ENCODE results near the gene AP1G1. TPM values are rescaled to one million over a fixed set of nuclear protein-coding genes. Genes with fewer than 3 reads are reported as not detected.

Gene AP1G1
- polyA plus RNA-seq, 1 of the 3 experiments (the other 2 are of a cell fraction), result 23.8 TPM

DNA sequence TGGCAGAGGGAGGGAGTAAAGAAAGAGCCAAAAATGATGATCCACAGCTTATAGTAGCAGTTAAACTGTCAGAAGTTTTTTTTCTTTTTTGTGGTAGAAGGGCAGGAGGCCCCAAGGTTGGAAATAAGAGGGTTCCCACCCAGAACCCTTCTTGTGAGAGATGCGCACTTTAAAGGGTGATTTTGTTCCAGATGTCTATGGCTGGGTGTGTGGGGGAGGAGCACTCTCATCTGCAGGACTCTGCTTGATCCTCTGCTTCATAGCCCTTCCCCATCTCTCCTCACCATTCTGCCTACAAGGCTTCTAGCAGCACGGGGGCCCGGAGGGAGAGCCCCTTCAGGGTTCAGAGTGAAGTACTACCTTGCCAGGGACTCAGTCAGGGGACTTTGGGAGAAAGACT is 43.5 kb upstream of the AP1G1 start (continued):
- no peak for TF ChIP-seq REST (IDR thresholded peaks at IDR 0.05; ENCODE audit: low read depth, low read length)
- no peak for TF ChIP-seq GATA2 (CRISPR knock-in tag; IDR thresholded peaks at IDR 0.05)
- no peak for TF ChIP-seq FOXM1 (IDR thresholded peaks at IDR 0.05; ENCODE audit: low read depth)
- TF ChIP-seq EZH2phosphoT487 (IDR thresholded peaks at IDR 0.05; ENCODE audit: borderline replicate concordance, low read depth), result no peak
- no peak for TF ChIP-seq YY1 (IDR thresholded peaks at IDR 0.05; ENCODE audit: low read depth)
- no peak for TF ChIP-seq RAD21 (IDR thresholded peaks at IDR 0.05; ENCODE audit: low read length)
- TF ChIP-seq ELF1 (IDR thresholded peaks at IDR 0.05), result no peak
- TF ChIP-seq, protein P1, sequence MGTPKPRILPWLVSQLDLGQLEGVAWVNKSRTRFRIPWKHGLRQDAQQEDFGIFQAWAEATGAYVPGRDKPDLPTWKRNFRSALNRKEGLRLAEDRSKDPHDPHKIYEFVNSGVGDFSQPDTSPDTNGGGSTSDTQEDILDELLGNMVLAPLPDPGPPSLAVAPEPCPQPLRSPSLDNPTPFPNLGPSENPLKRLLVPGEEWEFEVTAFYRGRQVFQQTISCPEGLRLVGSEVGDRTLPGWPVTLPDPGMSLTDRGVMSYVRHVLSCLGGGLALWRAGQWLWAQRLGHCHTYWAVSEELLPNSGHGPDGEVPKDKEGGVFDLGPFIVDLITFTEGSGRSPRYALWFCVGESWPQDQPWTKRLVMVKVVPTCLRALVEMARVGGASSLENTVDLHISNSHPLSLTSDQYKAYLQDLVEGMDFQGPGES (IDR thresholded peaks at IDR 0.05; ENCODE audit: low read depth, low read length), result no peak
- TF ChIP-seq RFX5 (IDR thresholded peaks at IDR 0.05; ENCODE audit: low read length), result no peak
- TF ChIP-seq FOSL2 (IDR thresholded peaks at IDR 0.05; ENCODE audit: borderline replicate concordance, low read depth), result no peak
- no peak for TF ChIP-seq EP300 (IDR thresholded peaks at IDR 0.05; ENCODE audit: borderline replicate concordance in 1 of 2, low read depth in 1 of 2, low read length in 1 of 2)

DNA sequence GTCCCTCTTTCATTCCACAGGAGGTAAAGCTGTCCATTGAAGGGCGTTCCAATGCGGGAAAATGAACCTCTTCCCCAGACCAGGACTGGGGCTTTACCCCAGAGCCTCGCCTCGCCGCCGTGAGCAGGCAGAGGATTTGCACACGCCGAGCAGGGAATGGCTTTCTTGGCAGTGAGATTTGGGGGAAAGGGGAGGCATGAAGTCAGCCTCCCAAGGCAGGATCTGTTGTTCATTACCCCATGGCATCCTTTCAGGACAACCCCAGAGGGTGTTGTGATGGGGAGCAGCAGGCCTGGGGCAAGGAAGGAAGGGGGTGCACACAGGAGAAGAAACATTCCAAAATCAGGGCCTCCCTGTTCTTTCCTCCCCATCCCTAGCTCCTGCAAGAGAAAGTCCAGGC is 43.1 kb upstream of the AP1G1 start:
- H3K36me3 ChIP-seq (replicated peaks in 1 of 2; ENCODE audit: control insufficient read depth in 1 of 2, insufficient read depth in 2 of 2, low read length in 1 of 2), result peaks cover 21 to 73% of the 10 kb centered on the region in 2 experiments
- no peaks in the 10 kb centered on the region for H3F3A ChIP-seq (replicated peaks; ENCODE audit: insufficient read depth)
- POLR2A ChIA-PET, result no interaction called here
- H3K27ac ChIP-seq (ENCODE audit: low read depth in 2 of 2, low read length in 1 of 2), result no peak overlapping the region
- H3K4me3 ChIP-seq (ENCODE audit: low read depth in 2 of 2, low read length in 1 of 2), result no peak overlapping the region
- no peaks in the 10 kb centered on the region for H3K9me2 ChIP-seq
- no peaks in the 10 kb centered on the region for H3K27me3 ChIP-seq (ENCODE audit: insufficient read depth)
- no peak overlapping the region for H3K9ac ChIP-seq
- CTCF ChIA-PET, result interaction anchor here (1.3 to 6.3 kb wide), 3 partner anchors 19 to 240 kb away, joined by 3 to 33 read pairs (median 3); partner anchors contain the start of gene ZNF821
- 93% methylated on average over 8 of the region's 8 CpGs for WGBS (ENCODE audit: low lambda C conversion rate)
- no peak overlapping the region for H3K4me2 ChIP-seq
- peaks cover 64% of the 10 kb centered on the region for H3K79me2 ChIP-seq (ENCODE audit: insufficient read depth)
- peaks cover 0 to 3% of the 10 kb centered on the region in 2 experiments; a peak in 1 of 4 replicates for H3K4me1 ChIP-seq (ENCODE audit: control insufficient read depth in 1 of 2, insufficient read depth in 2 of 2, low read depth in 1 of 2, low read length in 1 of 2)
- no peaks in the 10 kb centered on the region for H3K9me3 ChIP-seq
- H2AFZ ChIP-seq (ENCODE audit: low read depth), result no peak overlapping the region
- H4K20me1 ChIP-seq (ENCODE audit: insufficient read depth), result peaks cover 36% of the 10 kb centered on the region
- TF ChIP-seq RFX5 (IDR thresholded peaks at IDR 0.05; ENCODE audit: low read length) (no peak), EZH2phosphoT487 (IDR thresholded peaks at IDR 0.05; ENCODE audit: borderline replicate concordance, low read depth) (no peak), MEF2A (IDR thresholded peaks at IDR 0.05; ENCODE audit: borderline replicate concordance, low read depth) (no peak), GABPA (IDR thresholded peaks at IDR 0.05; ENCODE audit: low read depth) (no peak), ZBTB33 (IDR thresholded peaks at IDR 0.05; ENCODE audit: borderline replicate concordance, low read depth) (no peak), FOXJ3 (CRISPR knock-in tag; IDR thresholded peaks at IDR 0.05) (no peak), NRF1 (IDR thresholded peaks at IDR 0.05; ENCODE audit: low read depth, low read length) (no peak), RCOR1 (IDR thresholded peaks at IDR 0.05; ENCODE audit: low read length) (no peak), GATA2 (CRISPR knock-in tag; IDR thresholded peaks at IDR 0.05) (no peak)
- TF ChIP-seq, protein P2, sequence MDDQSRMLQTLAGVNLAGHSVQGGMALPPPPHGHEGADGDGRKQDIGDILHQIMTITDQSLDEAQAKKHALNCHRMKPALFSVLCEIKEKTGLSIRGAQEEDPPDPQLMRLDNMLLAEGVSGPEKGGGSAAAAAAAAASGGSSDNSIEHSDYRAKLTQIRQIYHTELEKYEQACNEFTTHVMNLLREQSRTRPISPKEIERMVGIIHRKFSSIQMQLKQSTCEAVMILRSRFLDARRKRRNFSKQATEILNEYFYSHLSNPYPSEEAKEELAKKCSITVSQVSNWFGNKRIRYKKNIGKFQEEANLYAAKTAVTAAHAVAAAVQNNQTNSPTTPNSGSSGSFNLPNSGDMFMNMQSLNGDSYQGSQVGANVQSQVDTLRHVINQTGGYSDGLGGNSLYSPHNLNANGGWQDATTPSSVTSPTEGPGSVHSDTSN (IDR thresholded peaks at IDR 0.05), result no peak
- DNase-seq, result no peak

Data from SK-N-SH (cell line).